AG04449 (cell line): ENCODE measurements around the gene TRIO.

Source experiments
- CTCF ChIA-PET: fragments of 350-600 bp; formaldehyde crosslinking; extraction: SDS; loops from one replicate; lab custom pipeline; 2021; ENCODE audit warnings: antibody characterized with exemption; lab: Yijun Ruan, JAX
- POLR2A ChIA-PET: fragments of 400-600, 350-600 bp; formaldehyde crosslinking; extraction: SDS; loops from one replicate; lab custom pipeline; 2020; ENCODE audit warnings: antibody characterized with exemption, inconsistent platforms; lab: Yijun Ruan, JAX
- DNase-seq: peaks from one replicate; pipeline ENCODE4 v3.0.0-alpha.2; 2010; ENCODE audit warnings: low read depth, low spot score
- H3K4me3 ChIP-seq: 2 replicates; pipeline ENCODE4 v1.5.1; 2011; ENCODE audit warnings: low read depth, mild to moderate bottlenecking, control low read depth, low read length
- TF ChIP-seq, protein P1 (sequence below): IDR thresholded peaks from one replicate; pipeline ENCODE4 v1.5.1; 2011; ENCODE audit warnings: mild to moderate bottlenecking, moderate library complexity, low read length, control low read depth, inconsistent platforms; ENCODE audit not compliant: insufficient read depth; ENCODE audit errors: missing control alignments

TRIO gene

DNA sequence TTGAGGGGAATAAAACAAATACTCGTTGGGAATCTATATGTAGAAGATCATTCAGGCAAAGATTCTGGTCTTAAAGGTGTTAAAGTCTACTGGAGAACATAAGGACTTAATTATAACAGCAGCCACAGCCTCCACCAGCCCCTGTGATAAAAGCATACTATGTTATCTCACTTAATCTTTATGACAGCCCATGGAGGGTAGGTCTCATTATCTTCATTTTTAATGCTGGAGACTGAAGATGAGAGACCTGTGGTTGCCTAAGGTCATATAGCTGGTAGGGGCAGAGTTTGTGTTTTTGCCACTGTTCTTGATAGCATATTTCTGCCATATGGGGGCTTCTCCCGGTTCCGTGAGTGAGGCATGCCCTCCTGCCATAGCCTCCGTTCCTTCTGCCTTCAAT is 88.7 kb downstream of the TRIO start:
- ChIA-PET CTCF (no interaction called here), POLR2A (no interaction called here)
- H3K4me3 ChIP-seq: no peak overlapping the region
- TF ChIP-seq, protein P1, sequence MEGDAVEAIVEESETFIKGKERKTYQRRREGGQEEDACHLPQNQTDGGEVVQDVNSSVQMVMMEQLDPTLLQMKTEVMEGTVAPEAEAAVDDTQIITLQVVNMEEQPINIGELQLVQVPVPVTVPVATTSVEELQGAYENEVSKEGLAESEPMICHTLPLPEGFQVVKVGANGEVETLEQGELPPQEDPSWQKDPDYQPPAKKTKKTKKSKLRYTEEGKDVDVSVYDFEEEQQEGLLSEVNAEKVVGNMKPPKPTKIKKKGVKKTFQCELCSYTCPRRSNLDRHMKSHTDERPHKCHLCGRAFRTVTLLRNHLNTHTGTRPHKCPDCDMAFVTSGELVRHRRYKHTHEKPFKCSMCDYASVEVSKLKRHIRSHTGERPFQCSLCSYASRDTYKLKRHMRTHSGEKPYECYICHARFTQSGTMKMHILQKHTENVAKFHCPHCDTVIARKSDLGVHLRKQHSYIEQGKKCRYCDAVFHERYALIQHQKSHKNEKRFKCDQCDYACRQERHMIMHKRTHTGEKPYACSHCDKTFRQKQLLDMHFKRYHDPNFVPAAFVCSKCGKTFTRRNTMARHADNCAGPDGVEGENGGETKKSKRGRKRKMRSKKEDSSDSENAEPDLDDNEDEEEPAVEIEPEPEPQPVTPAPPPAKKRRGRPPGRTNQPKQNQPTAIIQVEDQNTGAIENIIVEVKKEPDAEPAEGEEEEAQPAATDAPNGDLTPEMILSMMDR: no peak
- DNase-seq: no peak

DNA sequence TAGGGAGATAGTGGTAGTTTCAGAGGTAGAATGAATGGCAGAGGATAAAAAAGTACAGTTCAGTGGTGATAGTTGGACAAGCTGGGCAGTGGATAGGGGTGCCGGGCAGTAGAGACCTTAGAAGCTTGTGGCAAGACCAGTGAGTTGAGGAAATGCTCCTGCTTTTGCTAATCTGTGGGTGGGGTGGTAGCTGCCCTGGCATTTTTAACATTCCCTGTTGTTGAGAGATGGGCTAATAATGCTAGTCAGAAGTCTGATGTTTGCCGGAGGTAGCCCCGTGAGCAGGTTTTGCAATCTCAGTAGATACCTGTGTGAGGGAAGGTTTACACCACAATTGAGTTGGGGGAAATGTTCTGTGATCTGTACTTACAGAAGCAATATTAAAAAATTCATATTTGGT is 91.1 kb downstream of the TRIO start:
- no peak overlapping the region for H3K4me3 ChIP-seq
- no peak for DNase-seq
- ChIA-PET CTCF (interaction anchor here (0.8 kb wide), 1 partner anchor 247 kb away, joined by 3 read pairs; no protein-coding TSS in a partner anchor), POLR2A (no interaction called here)
- TF ChIP-seq, protein P1: no peak

DNA sequence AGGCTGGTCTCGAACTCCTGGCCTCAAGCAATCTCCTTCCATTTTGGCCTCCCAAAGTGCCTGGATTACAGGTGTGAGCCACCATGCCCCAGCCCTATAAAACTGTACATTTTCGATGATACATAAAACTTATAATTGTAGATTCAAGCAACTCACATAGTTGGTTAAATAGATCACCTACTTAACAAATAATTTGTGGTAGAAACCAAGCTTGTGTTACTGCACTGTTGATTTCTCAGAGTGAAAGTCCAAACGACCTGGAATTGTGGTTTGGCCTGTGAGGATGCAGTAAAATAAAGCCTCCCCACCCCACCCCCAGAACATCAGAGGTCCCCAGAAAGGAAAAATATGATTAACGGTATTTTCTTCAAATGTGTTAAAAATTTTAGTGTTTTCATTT is 92.7 kb downstream of the TRIO start:
- TF ChIP-seq, protein P1: no peak
- POLR2A ChIA-PET: no interaction called here
- no peak overlapping the region for H3K4me3 ChIP-seq
- CTCF ChIA-PET: no interaction called here
- no peak for DNase-seq

DNA sequence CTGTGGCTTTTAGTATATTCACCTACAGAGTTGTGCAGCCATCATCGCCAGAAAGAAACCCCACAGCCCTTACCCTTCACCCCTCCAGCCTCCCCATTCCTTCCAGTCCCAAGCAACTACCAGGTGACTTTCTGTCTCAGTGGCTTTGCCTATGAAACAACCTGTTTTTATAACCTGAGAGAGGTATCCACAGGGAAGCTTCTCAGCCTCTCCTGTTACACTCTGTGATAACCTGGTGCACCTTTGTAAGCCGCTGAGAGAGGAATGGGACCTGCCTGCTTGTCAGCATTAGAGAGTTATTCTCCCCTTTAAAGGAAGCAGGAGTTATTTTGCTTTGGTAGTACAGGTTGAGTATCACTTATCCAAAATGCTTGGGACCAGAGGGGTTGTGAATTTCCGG is 93.6 kb downstream of the TRIO start:
- TF ChIP-seq, protein P1: no peak
- no peak for DNase-seq
- POLR2A ChIA-PET: no interaction called here
- CTCF ChIA-PET: no interaction called here
- H3K4me3 ChIP-seq: no peak overlapping the region

DNA sequence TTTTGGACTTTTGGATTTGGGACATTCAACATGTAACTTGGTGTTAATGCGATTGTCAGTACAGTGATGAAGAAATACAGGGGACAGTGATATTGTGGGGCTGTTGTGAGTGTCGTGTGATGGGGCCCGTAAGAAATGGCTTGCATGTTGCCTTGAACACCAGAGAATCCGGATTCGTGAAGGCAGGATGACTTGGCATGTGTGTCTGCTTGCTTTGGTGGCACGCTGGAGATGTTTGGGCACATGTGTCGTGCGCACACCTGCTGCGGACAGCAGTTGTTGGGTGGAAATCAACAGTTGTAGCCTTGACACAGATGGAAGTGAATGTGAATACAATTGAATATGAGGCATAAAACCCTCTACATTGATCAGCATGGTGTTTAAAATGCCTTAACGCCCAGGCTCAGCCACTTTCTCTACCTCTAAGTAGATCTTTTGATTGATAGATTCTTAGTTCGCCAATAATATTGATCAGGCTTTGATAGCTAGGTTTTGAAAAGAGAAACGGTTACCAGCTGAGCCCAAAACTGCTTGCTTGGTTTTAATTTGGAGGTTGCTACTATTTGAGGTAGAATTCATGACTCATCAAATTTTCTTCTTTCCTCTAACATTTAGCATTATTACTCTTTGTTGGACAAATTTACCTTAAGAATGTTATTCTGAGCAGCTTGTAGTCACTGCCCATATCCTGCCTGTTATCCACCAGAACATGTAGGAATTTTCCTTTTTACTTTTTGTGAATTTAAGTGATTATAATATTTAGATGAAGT is 94.4 kb downstream of the TRIO start:
- no peak overlapping the region for H3K4me3 ChIP-seq
- ChIA-PET CTCF (interaction anchor here (1.1 kb wide), 1 partner anchor 13 kb away, joined by 3 read pairs; no protein-coding TSS in a partner anchor), POLR2A (no interaction called here)
- DNase-seq: no peak
- TF ChIP-seq, protein P1: no peak

DNA sequence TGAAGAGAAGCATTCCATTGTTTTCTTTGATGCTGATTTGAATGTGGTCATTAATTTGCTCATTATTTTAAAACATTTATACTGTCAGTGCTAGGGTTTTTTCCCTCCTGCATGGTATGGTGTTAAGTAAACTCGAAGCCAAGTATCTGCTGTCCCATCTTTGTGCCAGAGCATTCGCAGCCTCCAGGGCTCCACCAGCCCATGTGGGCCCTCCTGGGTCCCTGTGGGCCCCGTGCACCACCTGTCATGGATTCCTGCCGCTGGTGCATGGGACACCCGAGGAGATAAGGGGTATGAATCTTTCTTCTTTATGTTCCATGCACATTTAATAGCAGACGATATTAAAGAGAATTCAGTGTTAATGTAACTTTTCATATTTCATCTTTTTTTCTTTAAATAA is 95.1 kb downstream of the TRIO start:
- no peak for DNase-seq
- POLR2A ChIA-PET: no interaction called here
- TF ChIP-seq, protein P1: no peak
- H3K4me3 ChIP-seq: no peak overlapping the region
- CTCF ChIA-PET: interaction anchor here (1.1 kb wide), 1 partner anchor 14 kb away, joined by 3 read pairs; no protein-coding TSS in a partner anchor
